ENCODE measurements around the gene SMIM12.

SMIM12 gene

GRCh38 chr1:34866762-34867109, 7.2 kb upstream of the SMIM12 start:
- Histone ChIP-seq H3K4me1 (ENCODE audit: insufficient read depth, low read length, severe bottlenecking) (peaks cover 10% of the 10 kb centered on the region), H3K36me3 (ENCODE audit: insufficient read depth, low read length) (no peaks in the 10 kb centered on the region), H3K79me2 (ENCODE audit: insufficient read depth, low read length) (no peaks in the 10 kb centered on the region), H3K9ac (ENCODE audit: low read length) (peak overlapping the region; percentile 75; the same call in 1 of the 2 replicates), H3K4me3 (ENCODE audit: low read depth, low read length, poor library complexity, severe bottlenecking) (peak overlapping the region; percentile 68), H3K9me2 (ENCODE audit: low read depth, low read length) (no peaks in the 10 kb centered on the region), H3F3A (ENCODE audit: insufficient read depth, low read length) (no peaks in the 10 kb centered on the region), H3K27ac (ENCODE audit: low read depth, low read length, poor library complexity, severe bottlenecking) (no peak overlapping the region), H3K9me3 (ENCODE audit: low read length) (no peaks in the 10 kb centered on the region), H3K27me3 (ENCODE audit: insufficient read depth, low read length) (no peaks in the 10 kb centered on the region), H3K4me2 (ENCODE audit: low read length) (peak overlapping the region; percentile 80), H4K20me1 (ENCODE audit: insufficient read depth, low read length) (no peaks in the 10 kb centered on the region), H2AFZ (ENCODE audit: low read length) (no peak overlapping the region)
- TF ChIP-seq CTCF (IDR thresholded peaks at IDR 0.05; ENCODE audit: low read length), result no peak
- TF ChIP-seq EZH2 (IDR thresholded peaks at IDR 0.05; ENCODE audit: borderline replicate concordance, low read length), result no peak

- Histone ChIP-seq H3K79me2 (ENCODE audit: insufficient read depth, low read length) (no peaks in the 10 kb centered on the region), H3K36me3 (ENCODE audit: insufficient read depth, low read length) (no peaks in the 10 kb centered on the region), H4K20me1 (ENCODE audit: insufficient read depth, low read length) (no peaks in the 10 kb centered on the region), H3F3A (ENCODE audit: insufficient read depth, low read length) (no peaks in the 10 kb centered on the region), H2AFZ (ENCODE audit: low read length) (no peak overlapping the region), H3K9ac (ENCODE audit: low read length) (peak overlapping the region; percentile 75), H3K9me3 (ENCODE audit: low read length) (no peaks in the 10 kb centered on the region), H3K4me1 (ENCODE audit: insufficient read depth, low read length, severe bottlenecking) (peaks cover 10% of the 10 kb centered on the region), H3K9me2 (ENCODE audit: low read depth, low read length) (no peaks in the 10 kb centered on the region), H3K4me3 (ENCODE audit: low read depth, low read length, poor library complexity, severe bottlenecking) (peak overlapping the region; percentile 68), H3K27me3 (ENCODE audit: insufficient read depth, low read length) (no peaks in the 10 kb centered on the region), H3K4me2 (ENCODE audit: low read length) (peak overlapping the region; percentile 80), H3K27ac (ENCODE audit: low read depth, low read length, poor library complexity, severe bottlenecking) (no peak overlapping the region)
- no peak for TF ChIP-seq EZH2 (IDR thresholded peaks at IDR 0.05; ENCODE audit: borderline replicate concordance, low read length)
- TF ChIP-seq CTCF (IDR thresholded peaks at IDR 0.05; ENCODE audit: low read length), result peak; percentile 97
Observed at GRCh38 chr1:34865981-34866761, 6.6 kb upstream of the SMIM12 start.

- Histone ChIP-seq H3K79me2 (ENCODE audit: insufficient read depth, low read length) (no peaks in the 10 kb centered on the region), H3K9ac (ENCODE audit: low read length) (peak overlapping the region; percentile 75), H3K4me1 (ENCODE audit: insufficient read depth, low read length, severe bottlenecking) (peaks cover 10% of the 10 kb centered on the region), H3K4me3 (ENCODE audit: low read depth, low read length, poor library complexity, severe bottlenecking) (peak overlapping the region; percentile 68), H3K27ac (ENCODE audit: low read depth, low read length, poor library complexity, severe bottlenecking) (no peak overlapping the region), H3K36me3 (ENCODE audit: insufficient read depth, low read length) (no peaks in the 10 kb centered on the region), H3K4me2 (ENCODE audit: low read length) (peak overlapping the region; percentile 80), H3K9me2 (ENCODE audit: low read depth, low read length) (no peaks in the 10 kb centered on the region), H2AFZ (ENCODE audit: low read length) (no peak overlapping the region), H3K27me3 (ENCODE audit: insufficient read depth, low read length) (no peaks in the 10 kb centered on the region), H4K20me1 (ENCODE audit: insufficient read depth, low read length) (no peaks in the 10 kb centered on the region), H3F3A (ENCODE audit: insufficient read depth, low read length) (no peaks in the 10 kb centered on the region), H3K9me3 (ENCODE audit: low read length) (no peaks in the 10 kb centered on the region)
- no peak for TF ChIP-seq EZH2 (IDR thresholded peaks at IDR 0.05; ENCODE audit: borderline replicate concordance, low read length)
Observed at GRCh38 chr1:34865573-34865972, 6.0 kb upstream of the SMIM12 start.

GRCh38 chr1:34864759-34865158, 5.2 kb upstream of the SMIM12 start:
- no peaks in the 10 kb centered on the region for H3K27me3 ChIP-seq (ENCODE audit: insufficient read depth, low read length)
- H3K4me3 ChIP-seq (ENCODE audit: low read depth, low read length, poor library complexity, severe bottlenecking), result no peak overlapping the region
- H3K79me2 ChIP-seq (ENCODE audit: insufficient read depth, low read length), result no peaks in the 10 kb centered on the region
- no peak overlapping the region for H3K4me2 ChIP-seq (ENCODE audit: low read length)
- no peaks in the 10 kb centered on the region for H3F3A ChIP-seq (ENCODE audit: insufficient read depth, low read length)
- H3K4me1 ChIP-seq (ENCODE audit: insufficient read depth, low read length, severe bottlenecking), result peaks cover 16% of the 10 kb centered on the region
- H3K9ac ChIP-seq (ENCODE audit: low read length), result no peak overlapping the region
- H2AFZ ChIP-seq (ENCODE audit: low read length), result no peak overlapping the region
- no peak for TF ChIP-seq CTCF (IDR thresholded peaks at IDR 0.05; ENCODE audit: low read length)
- TF ChIP-seq EZH2 (IDR thresholded peaks at IDR 0.05; ENCODE audit: borderline replicate concordance, low read length), result no peak
- H3K9me2 ChIP-seq (ENCODE audit: low read depth, low read length), result no peaks in the 10 kb centered on the region
- H3K9me3 ChIP-seq (ENCODE audit: low read length), result no peaks in the 10 kb centered on the region
- H3K27ac ChIP-seq (ENCODE audit: low read depth, low read length, poor library complexity, severe bottlenecking), result no peak overlapping the region
- no peaks in the 10 kb centered on the region for H4K20me1 ChIP-seq (ENCODE audit: insufficient read depth, low read length)
- H3K36me3 ChIP-seq (ENCODE audit: insufficient read depth, low read length), result no peaks in the 10 kb centered on the region
